ENCODE data around the gene ROPN1L.

DNA sequence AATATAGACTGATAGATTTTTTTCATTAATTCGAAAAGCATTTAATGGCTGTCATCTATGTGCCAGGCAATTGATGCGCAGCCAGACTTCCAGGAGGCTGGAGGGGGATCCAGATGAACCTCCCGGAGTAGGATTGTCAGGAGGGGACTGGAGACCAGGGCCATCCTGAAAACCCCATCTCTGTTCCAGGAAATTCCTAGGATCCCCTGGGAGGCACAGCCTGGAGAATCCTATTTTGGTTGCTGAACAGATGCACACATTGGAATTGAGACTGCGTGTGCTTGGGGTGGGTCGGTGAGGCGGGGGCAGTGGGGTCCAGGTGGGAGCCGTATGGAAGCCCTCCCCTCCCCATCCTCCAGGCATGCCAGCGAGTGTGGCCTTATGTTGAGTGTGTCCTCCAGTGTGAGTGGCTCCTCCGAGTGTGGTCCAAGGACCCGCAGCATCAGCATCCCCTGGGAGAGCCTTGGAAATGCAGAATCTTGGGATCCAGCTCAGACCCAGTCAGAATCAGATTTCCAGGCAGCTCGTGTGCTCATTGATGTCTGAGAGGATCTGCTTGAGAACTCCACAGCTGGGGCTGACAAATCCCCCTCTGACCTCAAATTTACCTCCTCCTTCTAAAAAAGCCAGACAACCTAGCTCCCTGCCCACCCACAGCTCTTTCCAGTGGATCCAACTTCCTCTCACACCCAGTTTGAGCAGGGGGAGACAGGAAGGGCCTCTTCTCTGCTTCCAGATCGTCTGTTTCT is 38.7 kb downstream of the ROPN1L start:
- TF ChIP-seq POLR2AphosphoS5 (IDR thresholded peaks at IDR 0.05; ENCODE audit: low read depth, low read length): no peak
- TF ChIP-seq TAF1 (IDR thresholded peaks at IDR 0.05; ENCODE audit: borderline replicate concordance, insufficient read depth, low read length): no peak
- TF ChIP-seq, protein P1, sequence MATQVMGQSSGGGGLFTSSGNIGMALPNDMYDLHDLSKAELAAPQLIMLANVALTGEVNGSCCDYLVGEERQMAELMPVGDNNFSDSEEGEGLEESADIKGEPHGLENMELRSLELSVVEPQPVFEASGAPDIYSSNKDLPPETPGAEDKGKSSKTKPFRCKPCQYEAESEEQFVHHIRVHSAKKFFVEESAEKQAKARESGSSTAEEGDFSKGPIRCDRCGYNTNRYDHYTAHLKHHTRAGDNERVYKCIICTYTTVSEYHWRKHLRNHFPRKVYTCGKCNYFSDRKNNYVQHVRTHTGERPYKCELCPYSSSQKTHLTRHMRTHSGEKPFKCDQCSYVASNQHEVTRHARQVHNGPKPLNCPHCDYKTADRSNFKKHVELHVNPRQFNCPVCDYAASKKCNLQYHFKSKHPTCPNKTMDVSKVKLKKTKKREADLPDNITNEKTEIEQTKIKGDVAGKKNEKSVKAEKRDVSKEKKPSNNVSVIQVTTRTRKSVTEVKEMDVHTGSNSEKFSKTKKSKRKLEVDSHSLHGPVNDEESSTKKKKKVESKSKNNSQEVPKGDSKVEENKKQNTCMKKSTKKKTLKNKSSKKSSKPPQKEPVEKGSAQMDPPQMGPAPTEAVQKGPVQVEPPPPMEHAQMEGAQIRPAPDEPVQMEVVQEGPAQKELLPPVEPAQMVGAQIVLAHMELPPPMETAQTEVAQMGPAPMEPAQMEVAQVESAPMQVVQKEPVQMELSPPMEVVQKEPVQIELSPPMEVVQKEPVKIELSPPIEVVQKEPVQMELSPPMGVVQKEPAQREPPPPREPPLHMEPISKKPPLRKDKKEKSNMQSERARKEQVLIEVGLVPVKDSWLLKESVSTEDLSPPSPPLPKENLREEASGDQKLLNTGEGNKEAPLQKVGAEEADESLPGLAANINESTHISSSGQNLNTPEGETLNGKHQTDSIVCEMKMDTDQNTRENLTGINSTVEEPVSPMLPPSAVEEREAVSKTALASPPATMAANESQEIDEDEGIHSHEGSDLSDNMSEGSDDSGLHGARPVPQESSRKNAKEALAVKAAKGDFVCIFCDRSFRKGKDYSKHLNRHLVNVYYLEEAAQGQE (IDR thresholded peaks at IDR 0.05; ENCODE audit: insufficient read depth in 1 of 2, low read depth in 2 of 2, low read length in 2 of 2): no peak

Measured in PFSK-1 (cell line).